ENCODE measurements around the gene FBXO47. TPM values are rescaled to one million over a fixed set of nuclear protein-coding genes. Genes with fewer than 3 reads are reported as not detected.

Gene FBXO47
- total and polyA plus RNA-seq, 9 of the 15 experiments (the other 6 are each of a cell fraction or from before 2014, with no cell fraction given): not detected

- TF ChIP-seq TFAP4 (CRISPR knock-in tag; IDR thresholded peaks at IDR 0.05; ENCODE audit: borderline replicate concordance): no peak
- no peak for TF ChIP-seq ARID2 (IDR thresholded peaks at IDR 0.05)
- no peak for TF ChIP-seq TRIM28 (IDR thresholded peaks at IDR 0.05)
- TF ChIP-seq, protein P1, sequence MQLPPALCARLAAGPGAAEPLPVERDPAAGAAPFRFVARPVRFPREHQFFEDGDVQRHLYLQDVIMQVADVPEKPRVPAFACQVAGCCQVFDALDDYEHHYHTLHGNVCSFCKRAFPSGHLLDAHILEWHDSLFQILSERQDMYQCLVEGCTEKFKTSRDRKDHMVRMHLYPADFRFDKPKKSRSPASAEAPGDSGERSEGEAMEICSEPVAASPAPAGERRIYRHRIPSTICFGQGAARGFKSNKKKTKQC (CRISPR knock-in tag; IDR thresholded peaks at IDR 0.05): no peak
- TF ChIP-seq DEAF1 (CRISPR knock-in tag; IDR thresholded peaks at IDR 0.05): peak; percentile 44
- TF ChIP-seq, protein P2, sequence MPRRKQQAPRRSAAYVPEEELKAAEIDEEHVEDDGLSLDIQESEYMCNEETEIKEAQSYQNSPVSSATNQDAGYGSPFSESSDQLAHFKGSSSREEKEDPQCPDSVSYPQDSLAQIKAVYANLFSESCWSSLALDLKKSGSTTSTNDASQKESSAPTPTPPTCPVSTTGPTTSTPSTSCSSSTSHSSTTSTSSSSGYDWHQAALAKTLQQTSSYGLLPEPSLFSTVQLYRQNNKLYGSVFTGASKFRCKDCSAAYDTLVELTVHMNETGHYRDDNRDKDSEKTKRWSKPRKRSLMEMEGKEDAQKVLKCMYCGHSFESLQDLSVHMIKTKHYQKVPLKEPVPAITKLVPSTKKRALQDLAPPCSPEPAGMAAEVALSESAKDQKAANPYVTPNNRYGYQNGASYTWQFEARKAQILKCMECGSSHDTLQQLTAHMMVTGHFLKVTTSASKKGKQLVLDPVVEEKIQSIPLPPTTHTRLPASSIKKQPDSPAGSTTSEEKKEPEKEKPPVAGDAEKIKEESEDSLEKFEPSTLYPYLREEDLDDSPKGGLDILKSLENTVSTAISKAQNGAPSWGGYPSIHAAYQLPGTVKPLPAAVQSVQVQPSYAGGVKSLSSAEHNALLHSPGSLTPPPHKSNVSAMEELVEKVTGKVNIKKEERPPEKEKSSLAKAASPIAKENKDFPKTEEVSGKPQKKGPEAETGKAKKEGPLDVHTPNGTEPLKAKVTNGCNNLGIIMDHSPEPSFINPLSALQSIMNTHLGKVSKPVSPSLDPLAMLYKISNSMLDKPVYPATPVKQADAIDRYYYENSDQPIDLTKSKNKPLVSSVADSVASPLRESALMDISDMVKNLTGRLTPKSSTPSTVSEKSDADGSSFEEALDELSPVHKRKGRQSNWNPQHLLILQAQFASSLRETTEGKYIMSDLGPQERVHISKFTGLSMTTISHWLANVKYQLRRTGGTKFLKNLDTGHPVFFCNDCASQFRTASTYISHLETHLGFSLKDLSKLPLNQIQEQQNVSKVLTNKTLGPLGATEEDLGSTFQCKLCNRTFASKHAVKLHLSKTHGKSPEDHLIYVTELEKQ (CRISPR knock-in tag; IDR thresholded peaks at IDR 0.05): peak; percentile 98
- no peak for TF ChIP-seq ZNF512 (tag; IDR thresholded peaks at IDR 0.05)
- TF ChIP-seq ZNF224 (CRISPR knock-in tag; IDR thresholded peaks at IDR 0.05): no peak
- TF ChIP-seq MEF2D (tag; conservative IDR thresholded peaks at IDR 0.05; ENCODE audit: low read depth): peak; percentile 98
- peak; percentile 85 for TF ChIP-seq NUFIP1 (IDR thresholded peaks at IDR 0.05; ENCODE audit: partially characterized antibody)
- peak; percentile 35 for TF ChIP-seq TAF9B (IDR thresholded peaks at IDR 0.05; ENCODE audit: partially characterized antibody)
- TF ChIP-seq ZNF121 (CRISPR knock-in tag; conservative IDR thresholded peaks at IDR 0.05): no peak
- no peak for TF ChIP-seq FOS (IDR thresholded peaks at IDR 0.05; ENCODE audit: extremely low read depth, insufficient read length)
- peak; percentile 78; the same call in 1 of the 2 replicates for TF ChIP-seq DIDO1 (tag; IDR thresholded peaks at IDR 0.05; ENCODE audit: low read depth)
- TF ChIP-seq MAFG (tag; conservative IDR thresholded peaks at IDR 0.05): peak; percentile 98
- no peak for TF ChIP-seq TCF7 (IDR thresholded peaks at IDR 0.05; ENCODE audit: borderline replicate concordance)
- TF ChIP-seq, protein P3, sequence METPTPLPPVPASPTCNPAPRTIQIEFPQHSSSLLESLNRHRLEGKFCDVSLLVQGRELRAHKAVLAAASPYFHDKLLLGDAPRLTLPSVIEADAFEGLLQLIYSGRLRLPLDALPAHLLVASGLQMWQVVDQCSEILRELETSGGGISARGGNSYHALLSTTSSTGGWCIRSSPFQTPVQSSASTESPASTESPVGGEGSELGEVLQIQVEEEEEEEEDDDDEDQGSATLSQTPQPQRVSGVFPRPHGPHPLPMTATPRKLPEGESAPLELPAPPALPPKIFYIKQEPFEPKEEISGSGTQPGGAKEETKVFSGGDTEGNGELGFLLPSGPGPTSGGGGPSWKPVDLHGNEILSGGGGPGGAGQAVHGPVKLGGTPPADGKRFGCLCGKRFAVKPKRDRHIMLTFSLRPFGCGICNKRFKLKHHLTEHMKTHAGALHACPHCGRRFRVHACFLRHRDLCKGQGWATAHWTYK (CRISPR knock-in tag; IDR thresholded peaks at IDR 0.05): peak; percentile 97
These were observed 47.0 kb upstream of the FBXO47 start (continued) for GRCh38 chr17:39014044-39014794.

Data from K562 (cell line).